ENCODE measurements around the gene NADK. TPM values are rescaled to one million over a fixed set of nuclear protein-coding genes. Genes with fewer than 3 reads are reported as not detected.

NADK gene
- total and polyA plus RNA-seq, 12 donors = 15.2 to 40.2 (median 22.6) TPM

GRCh38 chr1:1782399-1783221 lies 4.3 kb upstream of the NADK start:
- peak; percentile 37 to 57 (median 49) for ATAC-seq
- H3K9me3 ChIP-seq = no peaks in the 10 kb centered on the region
- H3K27me3 ChIP-seq = no peaks in the 10 kb centered on the region
- TF ChIP-seq CTCF (IDR thresholded peaks at IDR 0.05) = no peak
- peak overlapping the region in 9 of 10 donors; percentile 0 to 44 (median 35) for H3K4me3 ChIP-seq
- H3K36me3 ChIP-seq = peaks cover 0 to 43% (median 27%) of the 10 kb centered on the region in 9 donors
- peak overlapping the region; percentile 46 to 96 (median 64) for H3K27ac ChIP-seq
- peaks cover 20 to 62% (median 54%) of the 10 kb centered on the region in 9 donors for H3K4me1 ChIP-seq
- WGBS, 2 donors = 6 to 8% methylated on average over 36 of the region's 36 CpGs
- DNase-seq = peak; percentile 60 to 63
- intact Hi-C loops (cut with DNase I) = loop anchor here in 4 of 10 donors (5.0 to 10.0 kb wide), 4 partner anchors 75 to 125 kb away; partner anchors contain the start of gene GNB1 (in 1 of the 4)

GRCh38 chr1:1781526-1781903 lies 3.2 kb upstream of the NADK start:
- no peaks in the 10 kb centered on the region for H3K9me3 ChIP-seq
- H3K4me3 ChIP-seq = no peak overlapping the region
- no peak for TF ChIP-seq CTCF (IDR thresholded peaks at IDR 0.05)
- intact Hi-C loops (cut with DNase I) = loop anchor here in 4 of 10 donors (5.0 to 10.0 kb wide), 4 partner anchors 76 to 126 kb away; partner anchors contain the start of gene GNB1 (in 1 of the 4)
- H3K4me1 ChIP-seq = peaks cover 24 to 69% (median 63%) of the 10 kb centered on the region in 9 donors
- H3K27me3 ChIP-seq = no peaks in the 10 kb centered on the region
- DNase-seq = no peak
- peaks cover 0 to 32% (median 17%) of the 10 kb centered on the region in 9 donors for H3K36me3 ChIP-seq
- WGBS, 2 donors = 73 to 83% methylated on average over 7 of the region's 7 CpGs
- ATAC-seq = no peak
- peak overlapping the region in 4 of 10 donors; percentile 60 to 96 (median 85) for H3K27ac ChIP-seq

- WGBS, 2 donors = 69 to 72% methylated on average over 7 of the region's 7 CpGs
- TF ChIP-seq CTCF (IDR thresholded peaks at IDR 0.05) = no peak
- Histone ChIP-seq H3K4me3 (peak overlapping the region in 1 of 10 donors; percentile 91), H3K9me3 (no peaks in the 10 kb centered on the region), H3K27me3 (no peaks in the 10 kb centered on the region), H3K27ac (peak overlapping the region in 9 of 10 donors; percentile 6 to 96 (median 60)), H3K36me3 (peaks cover 0 to 25% (median 10%) of the 10 kb centered on the region in 9 donors), H3K4me1 (peaks cover 30 to 76% (median 69%) of the 10 kb centered on the region in 9 donors)
- DNase-seq = no peak
- intact Hi-C loops (cut with DNase I) = loop anchor here in 4 of 10 donors (5.0 to 10.0 kb wide), 4 partner anchors 76 to 126 kb away; partner anchors contain the start of gene GNB1 (in 1 of the 4)
- peak in 1 of 8 donors; percentile 23 for ATAC-seq
Observed at GRCh38 chr1:1780598-1781525, 2.6 kb upstream of the NADK start.
